Measurements from ENCODE around the gene ZNF546. TPM values are rescaled to one million over a fixed set of nuclear protein-coding genes. Genes with fewer than 3 reads are reported as not detected.

Gene ZNF546
- total and polyA plus RNA-seq, 2 donors (not counting 3 experiments of a cell fraction or from before 2014, with no cell fraction given) = 1.0 to 4.3 TPM

- H3K4me3 ChIP-seq (replicated peaks in 1 of 3; ENCODE audit: insufficient read depth in 1 of 3, low read depth in 1 of 3, low read length in 3 of 3) = no peak overlapping the region
- dilution Hi-C loops (cut with MboI; ENCODE audit: extremely low pct_ligation_motif_present, low sequenced_read_pairs) = no loop called here
- H3K4me2 ChIP-seq (ENCODE audit: insufficient read depth, low read length) = no peak overlapping the region
- ChIA-PET CTCF (interaction anchor here (1.0 kb wide), 1 partner anchor 10 kb away, joined by 3 read pairs; no protein-coding TSS in a partner anchor), POLR2A (no interaction called here)
- no peaks in the 10 kb centered on the region for H3K4me1 ChIP-seq (ENCODE audit: control insufficient read depth, extremely low read depth, insufficient read depth, low read length)
- H3K9me1 ChIP-seq (replicated peaks; ENCODE audit: control insufficient read depth, extremely low read depth, insufficient read depth, low read length) = no peaks in the 10 kb centered on the region
- BruUV-seq (replicated peaks) = no TSS peak
- intact Hi-C loops (cut with micrococcal nuclease) = no loop called here
- DNase-seq (ENCODE audit: low read depth, low spot score) (no peak), FAIRE-seq (no peak)
- no peak overlapping the region for H2AFZ ChIP-seq (ENCODE audit: low read depth, low read length)
- no peak overlapping the region for H3K9ac ChIP-seq (replicated peaks; ENCODE audit: extremely low read depth, insufficient read depth, low read length)
- H3K9me3 ChIP-seq (replicated peaks; ENCODE audit: control insufficient read depth, insufficient read depth, low read length) = no peaks in the 10 kb centered on the region
- H3K79me2 ChIP-seq (ENCODE audit: control insufficient read depth, insufficient read depth, low read length) = no peaks in the 10 kb centered on the region
- no peak for TF ChIP-seq MYC (IDR thresholded peaks at IDR 0.05; ENCODE audit: low read depth, low read length)
- TF ChIP-seq MAX (IDR thresholded peaks at IDR 0.05; ENCODE audit: insufficient read depth, insufficient read length) = no peak
- no peak for TF ChIP-seq FOS (IDR thresholded peaks at IDR 0.05; ENCODE audit: borderline replicate concordance, insufficient read depth, low read length)
- H3K27ac ChIP-seq (ENCODE audit: insufficient read depth, low read depth, low read length) = no peak overlapping the region
- no peaks in the 10 kb centered on the region for H3K27me3 ChIP-seq (ENCODE audit: control insufficient read depth in 2 of 2, insufficient read depth in 2 of 2, low read length in 2 of 2)
- no peaks in the 10 kb centered on the region for H3K36me3 ChIP-seq (ENCODE audit: control insufficient read depth in 2 of 2, extremely low read depth in 1 of 2, insufficient read depth in 2 of 2, low read length in 2 of 2)
- H4K20me1 ChIP-seq (replicated peaks; ENCODE audit: control insufficient read depth, extremely low read depth, insufficient read depth, low read length) = no peaks in the 10 kb centered on the region
These were observed 45.2 kb upstream of the ZNF546 start for GRCh38 chr19:39951686-39952085.

GRCh38 chr19:39953915-39954314, 42.9 kb upstream of the ZNF546 start:
- DNase-seq (ENCODE audit: low read depth, low spot score) (no peak), FAIRE-seq (no peak)
- ChIA-PET CTCF (interaction anchor here (0.9 kb wide), 1 partner anchor 17 kb away, joined by 5 read pairs; the partner anchor contains the start of gene PSMC4), POLR2A (no interaction called here)
- TF ChIP-seq POLR2AphosphoS5 (IDR thresholded peaks at IDR 0.05; ENCODE audit: insufficient read depth, low read depth, low read length) (no peak), EZH2 (IDR thresholded peaks at IDR 0.05; ENCODE audit: borderline replicate concordance, low read depth, low read length, severe bottlenecking) (no peak), JUN (IDR thresholded peaks at IDR 0.05; ENCODE audit: borderline replicate concordance, insufficient read depth, insufficient read length, low read depth) (no peak), MAX (IDR thresholded peaks at IDR 0.05; ENCODE audit: insufficient read depth, insufficient read length) (no peak), GATA2 (IDR thresholded peaks at IDR 0.05; ENCODE audit: insufficient read depth, insufficient read length, low read depth, low read length) (no peak), FOS (IDR thresholded peaks at IDR 0.05; ENCODE audit: borderline replicate concordance, insufficient read depth, low read length) (no peak), CTCF (IDR thresholded peaks at IDR 0.05; ENCODE audit: extremely low read depth in 1 of 2, insufficient read depth in 1 of 2, low read depth in 1 of 2, low read length in 2 of 2) (no peak), POLR2A (IDR thresholded peaks at IDR 0.05; ENCODE audit: low read depth, low read length) (no peak), MYC (IDR thresholded peaks at IDR 0.05; ENCODE audit: low read depth, low read length) (no peak)
- no peaks in the 10 kb centered on the region for H3K9me3 ChIP-seq (replicated peaks; ENCODE audit: control insufficient read depth, insufficient read depth, low read length)
- no peak overlapping the region for H2AFZ ChIP-seq (ENCODE audit: low read depth, low read length)
- H3K9ac ChIP-seq (replicated peaks; ENCODE audit: extremely low read depth, insufficient read depth, low read length) = no peak overlapping the region
- no TSS peak for BruUV-seq (replicated peaks)
- H3K36me3 ChIP-seq (ENCODE audit: control insufficient read depth in 2 of 2, extremely low read depth in 1 of 2, insufficient read depth in 2 of 2, low read length in 2 of 2) = no peaks in the 10 kb centered on the region
- no peaks in the 10 kb centered on the region for H3K79me2 ChIP-seq (ENCODE audit: control insufficient read depth, insufficient read depth, low read length)
- H3K4me2 ChIP-seq (ENCODE audit: insufficient read depth, low read length) = no peak overlapping the region
- H3K27ac ChIP-seq (ENCODE audit: insufficient read depth, low read depth, low read length) = no peak overlapping the region
- no peaks in the 10 kb centered on the region for H3K27me3 ChIP-seq (ENCODE audit: control insufficient read depth in 2 of 2, insufficient read depth in 2 of 2, low read length in 2 of 2)
- no peaks in the 10 kb centered on the region for H3K9me1 ChIP-seq (replicated peaks; ENCODE audit: control insufficient read depth, extremely low read depth, insufficient read depth, low read length)
- intact Hi-C loops (cut with micrococcal nuclease) = no loop called here
- no peaks in the 10 kb centered on the region for H4K20me1 ChIP-seq (replicated peaks; ENCODE audit: control insufficient read depth, extremely low read depth, insufficient read depth, low read length)
- H3K4me1 ChIP-seq (ENCODE audit: control insufficient read depth, extremely low read depth, insufficient read depth, low read length) = no peaks in the 10 kb centered on the region
- dilution Hi-C loops (cut with MboI; ENCODE audit: extremely low pct_ligation_motif_present, low sequenced_read_pairs) = no loop called here
- no peak overlapping the region for H3K4me3 ChIP-seq (replicated peaks in 1 of 3; ENCODE audit: insufficient read depth in 1 of 3, low read depth in 1 of 3, low read length in 3 of 3)

Measured in endothelial cell of umbilical vein (primary cell).